Naive B cell (primary cell): ENCODE measurements around the gene JAG1. TPM values are rescaled to one million over a fixed set of nuclear protein-coding genes. Genes with fewer than 3 reads are reported as not detected.

Experiments used
- ATAC-seq, 2 donors: fragments of 150-1000 bp; cut with Tn5 transposase; 2 replicates each; pipeline ENCODE4 v1.10.0; 2021; ENCODE audit warnings: low read depth in 2 of 2, mild to moderate bottlenecking in 2 of 2, moderate library complexity in 2 of 2
- DNase-seq: peaks from one replicate; pipeline ENCODE4 v3.0.0; 2022
- H3K27ac Mint-ChIP-seq, 6 donors: one replicate each; pipeline ENCODE4 v1.8.0; 2020 to 2022; ENCODE audit warnings: mild to moderate bottlenecking in 6 of 6, mixed read lengths in 6 of 6, moderate library complexity in 5 of 6, inconsistent platforms in 2 of 6
- H3K27me3 Mint-ChIP-seq, 3 donors: one replicate each; pipeline ENCODE4 v1.8.0; 2021 to 2022; ENCODE audit warnings: mixed read lengths in 3 of 3, mild to moderate bottlenecking in 1 of 3
- H3K36me3 Mint-ChIP-seq, 2 donors: one replicate each; pipeline ENCODE4 v1.8.0; 2020 to 2022; ENCODE audit warnings: mixed read lengths in 2 of 2, inconsistent platforms in 1 of 2, mild to moderate bottlenecking in 1 of 2
- H3K4me1 Mint-ChIP-seq, 3 donors: one replicate each; pipeline ENCODE4 v1.8.0; 2020 to 2022; ENCODE audit warnings: mixed read lengths in 3 of 3, inconsistent platforms in 1 of 3, mild to moderate bottlenecking in 1 of 3, moderate library complexity in 1 of 3
- H3K4me3 Mint-ChIP-seq, 8 donors: one replicate each; pipeline ENCODE4 v1.8.0; 2020 to 2022; ENCODE audit warnings: mild to moderate bottlenecking in 8 of 8, mixed read lengths in 8 of 8, moderate library complexity in 8 of 8, inconsistent platforms in 2 of 8
- H3K9me3 Mint-ChIP-seq, 7 donors: one replicate each; pipeline ENCODE4 v1.8.0; 2020 to 2022; ENCODE audit warnings: mixed read lengths in 7 of 7, mild to moderate bottlenecking in 5 of 7, inconsistent platforms in 2 of 7, moderate library complexity in 1 of 7
- polyA plus RNA-seq, 6 donors: library from polyadenylated mRNA; unstranded; fragments of 300-500 nt; fragmentation: Illumina TruSeq; gene quantifications; one replicate each; pipeline ENCODE4 v1.2.3, GENCODE V29; 2021; ENCODE audit warnings: low read depth in 6 of 6

JAG1 gene
- polyA plus RNA-seq, 6 donors from 2014 or later: 0.05 to 0.06 (median 0.06) TPM; not detected in 3

- Mint-ChIP-seq H3K27me3 (peaks cover 6 to 24% (median 15%) of the 10 kb centered on the region in 3 donors), H3K27ac (no peak overlapping the region), H3K9me3 (peaks cover 0 to 5% (median 0%) of the 10 kb centered on the region in 7 donors), H3K4me3 (no peak overlapping the region), H3K36me3 (no peaks in the 10 kb centered on the region), H3K4me1 (no peaks in the 10 kb centered on the region)
- no peak for DNase-seq
- ATAC-seq: no peak
Measured at GRCh38 chr20:10709916-10710315, 36.1 kb upstream of the JAG1 start.

- Mint-ChIP-seq H3K4me3 (no peak overlapping the region), H3K27ac (no peak overlapping the region)
Measured at GRCh38 chr20:10708351-10709185, 34.8 kb upstream of the JAG1 start.

DNA sequence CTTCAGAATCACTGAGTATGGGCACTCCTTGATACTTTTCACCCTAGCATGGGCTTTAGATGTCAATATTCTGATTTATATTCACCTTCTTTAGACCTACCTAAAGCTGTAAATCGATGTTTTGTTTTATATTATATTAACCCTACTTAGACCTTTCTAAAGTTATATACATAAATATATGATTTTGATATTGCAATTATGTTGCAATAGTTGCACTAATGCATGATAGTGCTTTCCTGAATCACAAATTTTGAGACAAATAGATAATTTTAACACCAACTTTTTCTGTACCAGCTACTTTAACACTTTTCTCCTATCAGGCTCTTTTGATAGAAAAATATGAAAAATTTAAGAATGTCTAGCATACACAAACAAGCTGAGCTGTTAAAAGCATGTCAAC is 34.0 kb upstream of the JAG1 start:
- no peaks in the 10 kb centered on the region for H3K4me1 Mint-ChIP-seq
- H3K27me3 Mint-ChIP-seq: peaks cover 0 to 16% (median 15%) of the 10 kb centered on the region in 3 donors
- ATAC-seq: no peak
- peaks cover 0 to 9% (median 3%) of the 10 kb centered on the region in 7 donors for H3K9me3 Mint-ChIP-seq
- no peak overlapping the region for H3K27ac Mint-ChIP-seq
- DNase-seq: no peak
- no peak overlapping the region for H3K4me3 Mint-ChIP-seq
- H3K36me3 Mint-ChIP-seq: no peaks in the 10 kb centered on the region

More at GRCh38 chr20:10708351-10709185, 34.8 kb upstream of the JAG1 start:
- no peaks in the 10 kb centered on the region for H3K4me1 Mint-ChIP-seq
- H3K36me3 Mint-ChIP-seq: no peaks in the 10 kb centered on the region
- ATAC-seq (no peak), DNase-seq (no peak)
- H3K9me3 Mint-ChIP-seq: peaks cover 0 to 9% (median 2%) of the 10 kb centered on the region in 7 donors
- H3K27me3 Mint-ChIP-seq: peaks cover 0 to 16% (median 15%) of the 10 kb centered on the region in 3 donors

DNA sequence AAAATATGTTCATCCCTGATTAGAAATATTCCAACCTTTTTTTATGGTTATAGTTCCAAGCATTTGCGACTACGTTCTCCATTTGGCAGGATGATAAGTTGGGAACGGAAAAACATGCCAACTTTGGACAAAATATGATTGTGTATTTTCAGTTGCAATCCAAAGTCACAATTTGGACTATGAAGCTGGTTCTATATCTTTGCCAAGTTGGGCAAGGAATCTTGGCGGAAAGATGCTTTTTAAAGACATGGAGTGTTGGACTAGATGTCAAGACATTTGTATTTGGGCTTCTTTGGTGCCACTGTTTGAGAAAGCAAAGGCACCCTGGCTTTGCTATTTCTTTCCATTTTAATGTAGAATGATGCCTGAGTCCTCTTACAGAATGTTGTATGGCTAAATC is 33.3 kb upstream of the JAG1 start:
- no peaks in the 10 kb centered on the region for H3K4me1 Mint-ChIP-seq
- ATAC-seq: no peak

DNA sequence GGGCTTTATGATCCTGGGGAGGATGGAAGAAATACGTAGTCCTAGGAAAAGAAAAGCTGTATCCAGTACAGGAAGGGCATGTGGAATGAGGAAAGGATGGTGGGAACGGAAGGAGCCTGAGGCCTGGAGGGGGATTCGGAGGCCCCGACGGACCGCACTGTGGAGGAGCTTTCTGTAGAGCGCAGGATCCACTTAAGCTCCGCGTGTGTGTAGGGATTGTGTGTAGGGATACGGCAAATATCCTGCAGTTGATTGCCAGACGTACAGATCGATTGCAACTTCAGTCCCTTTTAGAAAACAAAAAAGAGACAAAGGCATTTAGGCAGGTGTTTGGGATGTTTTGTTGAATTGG is 32.6 kb upstream of the JAG1 start:
- peaks cover 0 to 16% (median 15%) of the 10 kb centered on the region in 3 donors for H3K27me3 Mint-ChIP-seq
- DNase-seq (no peak), ATAC-seq (no peak)
- no peak overlapping the region for H3K4me3 Mint-ChIP-seq
- no peak overlapping the region for H3K27ac Mint-ChIP-seq
- no peaks in the 10 kb centered on the region for H3K36me3 Mint-ChIP-seq
- peaks cover 0 to 9% (median 3%) of the 10 kb centered on the region in 7 donors for H3K9me3 Mint-ChIP-seq
- H3K4me1 Mint-ChIP-seq: no peaks in the 10 kb centered on the region

More for the DNA sequence above, 33.3 kb upstream of the JAG1 start:
- Mint-ChIP-seq H3K4me3 (no peak overlapping the region), H3K9me3 (peaks cover 0 to 9% (median 3%) of the 10 kb centered on the region in 7 donors), H3K27me3 (peaks cover 0 to 16% (median 15%) of the 10 kb centered on the region in 3 donors), H3K27ac (no peak overlapping the region), H3K36me3 (no peaks in the 10 kb centered on the region)
- no peak for DNase-seq

DNA sequence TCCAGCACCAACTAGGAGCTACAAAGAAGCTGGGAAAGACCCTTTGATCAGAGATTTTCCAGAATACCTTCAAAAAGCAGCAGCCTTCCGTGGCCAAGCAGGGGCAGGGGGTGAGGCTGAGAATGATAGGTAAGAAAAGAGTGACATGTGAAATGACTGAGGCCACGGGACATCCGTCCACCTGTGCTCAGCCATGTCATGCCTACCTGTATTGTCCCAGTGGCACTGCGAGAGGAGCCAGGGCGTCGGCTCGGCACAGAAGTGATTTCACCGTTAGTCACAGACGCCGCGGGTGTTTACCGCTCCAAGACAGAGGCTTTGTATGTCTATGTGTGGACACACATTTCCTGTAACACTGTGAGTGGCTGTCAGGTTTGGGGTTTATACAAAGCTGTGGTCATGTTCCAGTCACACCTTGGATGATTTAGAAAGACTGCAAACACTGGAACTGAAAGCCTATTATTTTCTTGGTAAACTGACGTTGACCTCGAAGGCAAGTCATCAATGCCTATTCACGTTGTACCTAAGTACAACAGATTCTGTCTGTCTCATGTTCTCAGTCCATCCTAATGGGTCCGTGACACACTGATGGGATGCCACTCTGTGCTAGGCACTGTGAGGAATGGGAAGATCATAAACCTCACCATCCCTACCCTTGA is 32.1 kb upstream of the JAG1 start:
- Mint-ChIP-seq H3K36me3 (no peaks in the 10 kb centered on the region), H3K9me3 (peaks cover 0 to 9% (median 3%) of the 10 kb centered on the region in 7 donors), H3K27ac (no peak overlapping the region), H3K27me3 (peaks cover 0 to 15% (median 13%) of the 10 kb centered on the region in 3 donors), H3K4me1 (no peaks in the 10 kb centered on the region), H3K4me3 (no peak overlapping the region)
- ATAC-seq (no peak), DNase-seq (no peak)

GRCh38 chr20:10701607-10702006 is 27.8 kb upstream of the JAG1 start:
- H3K4me3 Mint-ChIP-seq: no peak overlapping the region
- H3K27me3 Mint-ChIP-seq: peaks cover 6 to 16% (median 9%) of the 10 kb centered on the region in 3 donors
- no peak overlapping the region for H3K27ac Mint-ChIP-seq
- peaks cover 0 to 13% (median 4%) of the 10 kb centered on the region in 7 donors for H3K9me3 Mint-ChIP-seq
- H3K36me3 Mint-ChIP-seq: no peaks in the 10 kb centered on the region
- DNase-seq (no peak), ATAC-seq (no peak)
- no peaks in the 10 kb centered on the region for H3K4me1 Mint-ChIP-seq

- ATAC-seq (no peak), DNase-seq (no peak)
- peaks cover 8 to 24% (median 13%) of the 10 kb centered on the region in 3 donors for H3K27me3 Mint-ChIP-seq
- H3K36me3 Mint-ChIP-seq: no peaks in the 10 kb centered on the region
- H3K27ac Mint-ChIP-seq: no peak overlapping the region
- H3K4me1 Mint-ChIP-seq: no peaks in the 10 kb centered on the region
- no peak overlapping the region for H3K4me3 Mint-ChIP-seq
- H3K9me3 Mint-ChIP-seq: peaks cover 0 to 8% (median 4%) of the 10 kb centered on the region in 7 donors
Measured at GRCh38 chr20:10699941-10700340, 26.1 kb upstream of the JAG1 start.

- H3K4me1 Mint-ChIP-seq: no peaks in the 10 kb centered on the region
- H3K4me3 Mint-ChIP-seq: no peak overlapping the region
- peaks cover 0 to 8% (median 4%) of the 10 kb centered on the region in 7 donors for H3K9me3 Mint-ChIP-seq
- peaks cover 8 to 25% (median 14%) of the 10 kb centered on the region in 3 donors for H3K27me3 Mint-ChIP-seq
- no peaks in the 10 kb centered on the region for H3K36me3 Mint-ChIP-seq
- DNase-seq: no peak
- no peak overlapping the region for H3K27ac Mint-ChIP-seq
- no peak for ATAC-seq
Measured at GRCh38 chr20:10699489-10699888, 25.7 kb upstream of the JAG1 start.

- DNase-seq (no peak), ATAC-seq (no peak)
- H3K4me1 Mint-ChIP-seq: no peaks in the 10 kb centered on the region
- H3K9me3 Mint-ChIP-seq: peaks cover 0 to 4% (median 2%) of the 10 kb centered on the region in 7 donors
- peaks cover 8 to 25% (median 18%) of the 10 kb centered on the region in 3 donors for H3K27me3 Mint-ChIP-seq
- H3K36me3 Mint-ChIP-seq: no peaks in the 10 kb centered on the region
- H3K27ac Mint-ChIP-seq: peak overlapping the region in 1 of 6 donors; percentile 30
- H3K4me3 Mint-ChIP-seq: peak overlapping the region in 1 of 8 donors; percentile 77
Measured at GRCh38 chr20:10696650-10697049, 22.9 kb upstream of the JAG1 start.

DNA sequence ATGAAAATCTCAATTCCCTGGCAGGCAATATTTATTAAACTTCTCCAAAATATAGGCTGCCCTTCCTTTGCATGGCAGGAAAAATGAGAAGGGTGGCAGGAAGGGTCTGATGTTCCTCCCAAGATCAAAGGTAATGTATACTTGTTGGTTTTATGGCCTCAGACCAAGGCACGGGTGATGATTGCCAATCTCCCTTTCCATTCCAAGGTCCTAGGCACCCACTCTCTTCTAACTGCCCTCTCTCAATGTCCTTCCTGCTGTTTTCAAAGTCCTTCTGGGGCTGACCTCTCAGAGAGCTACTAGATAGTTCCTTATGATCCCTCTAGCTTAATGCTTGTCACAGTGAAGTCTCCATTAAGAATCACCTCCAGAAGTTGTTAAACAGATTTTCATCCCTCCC is 15.6 kb upstream of the JAG1 start:
- Mint-ChIP-seq H3K4me1 (no peaks in the 10 kb centered on the region), H3K27me3 (peaks cover 12 to 34% (median 26%) of the 10 kb centered on the region in 3 donors), H3K27ac (no peak overlapping the region), H3K9me3 (no peaks in the 10 kb centered on the region), H3K4me3 (no peak overlapping the region), H3K36me3 (no peaks in the 10 kb centered on the region)
- ATAC-seq (no peak), DNase-seq (no peak)

DNA sequence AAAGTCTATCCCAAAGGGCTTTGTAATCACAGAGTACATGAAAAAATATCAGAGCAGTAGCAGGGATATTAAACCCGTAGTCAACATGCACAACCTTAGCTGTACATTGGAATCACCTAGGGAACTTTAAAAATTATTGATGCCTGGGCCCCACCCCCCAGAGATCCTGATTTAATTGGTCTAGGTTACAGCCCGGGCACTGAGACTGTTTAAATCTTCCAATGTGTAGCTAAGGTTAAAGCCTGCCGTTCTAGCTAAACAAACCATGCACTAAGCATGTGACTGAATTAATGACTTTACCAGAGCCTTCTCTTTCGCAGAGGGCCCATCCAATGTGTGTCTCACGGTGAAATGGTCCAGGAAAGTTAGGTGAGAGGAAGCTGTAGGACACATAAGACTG is 14.1 kb upstream of the JAG1 start:
- peaks cover 12 to 34% (median 23%) of the 10 kb centered on the region in 3 donors for H3K27me3 Mint-ChIP-seq
- ATAC-seq (no peak), DNase-seq (no peak)
- no peak overlapping the region for H3K27ac Mint-ChIP-seq
- no peaks in the 10 kb centered on the region for H3K9me3 Mint-ChIP-seq
- H3K4me1 Mint-ChIP-seq: no peaks in the 10 kb centered on the region
- H3K4me3 Mint-ChIP-seq: no peak overlapping the region
- no peaks in the 10 kb centered on the region for H3K36me3 Mint-ChIP-seq

DNA sequence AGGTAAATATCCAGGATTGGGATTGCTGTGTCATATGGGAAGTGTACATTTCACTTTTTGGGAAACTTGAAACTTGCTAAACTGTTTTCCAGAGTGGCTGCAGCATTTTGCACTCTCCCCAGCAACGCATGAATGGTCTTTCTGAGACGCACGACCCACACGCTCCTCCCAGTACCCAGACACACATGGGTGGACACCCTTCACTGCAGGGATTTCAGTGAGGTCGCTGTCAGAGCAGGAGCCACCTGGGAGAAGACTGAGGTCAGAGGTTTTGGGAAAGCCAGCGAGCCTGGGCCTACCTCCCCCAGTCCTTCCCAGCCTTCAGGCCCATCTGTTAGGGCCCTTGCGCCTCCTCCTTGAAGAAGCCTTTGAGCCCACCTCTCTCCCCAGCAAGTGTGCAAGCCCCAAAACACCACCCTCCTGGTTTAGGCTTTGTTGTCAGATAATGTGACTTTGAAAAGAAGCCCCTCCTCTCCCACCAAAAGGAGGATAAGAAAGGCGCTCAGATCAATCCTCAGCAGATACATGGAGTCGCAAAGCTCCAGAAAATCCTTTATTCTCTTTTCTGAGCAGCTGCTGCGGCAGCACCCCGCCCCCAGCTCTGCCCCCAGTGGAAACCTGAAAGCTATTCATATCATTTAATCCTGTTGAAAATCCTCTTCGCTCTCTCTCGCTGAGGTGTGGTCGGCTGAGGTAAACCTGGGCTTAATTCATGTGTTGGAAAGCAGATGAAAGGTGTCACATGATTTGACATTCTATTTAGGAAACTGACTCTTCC is 12.7 kb upstream of the JAG1 start:
- H3K27me3 Mint-ChIP-seq: peaks cover 12 to 38% (median 25%) of the 10 kb centered on the region in 3 donors
- DNase-seq: no peak
- no peaks in the 10 kb centered on the region for H3K4me1 Mint-ChIP-seq
- H3K9me3 Mint-ChIP-seq: no peaks in the 10 kb centered on the region
- H3K4me3 Mint-ChIP-seq: no peak overlapping the region
- H3K36me3 Mint-ChIP-seq: no peaks in the 10 kb centered on the region
- no peak for ATAC-seq
- no peak overlapping the region for H3K27ac Mint-ChIP-seq
